GM23248 (cell line): ENCODE data around the gene GALNT17.

Experiments used
- EZH2 ChIP-seq: fragments of 200-600 bp; sonication (generic); IDR thresholded peaks from 2 replicates; pipeline ENCODE4 v1.6.1; 2018; ENCODE audit warnings: antibody characterized with exemption, mild to moderate bottlenecking; ENCODE audit not compliant: insufficient read depth, poor library complexity, severe bottlenecking
- EZH2phosphoT487 ChIP-seq: fragments of 200-600 bp; sonication (generic); IDR thresholded peaks from 2 replicates; pipeline ENCODE4 v1.6.1; 2018; ENCODE audit warnings: antibody characterized with exemption, moderate library complexity, mild to moderate bottlenecking, low read depth; ENCODE audit not compliant: insufficient read depth

- TF ChIP-seq EZH2 (no peak), EZH2phosphoT487 (no peak)
Measured at GRCh38 chr7:71461572-71461971, 329.6 kb downstream of the GALNT17 start.
